T-helper 17 cell (primary cell): ENCODE measurements around the gene MUC12. TPM values are rescaled to one million over a fixed set of nuclear protein-coding genes. Genes with fewer than 3 reads are reported as not detected.
A peak's percentile ranks its signal among the peaks of the same experiment; 100 is the strongest.

Experiments used
- ATAC-seq: fragments of 150-1000 bp; cut with Tn5 transposase; 2 replicates; pipeline ENCODE4 v1.10.0; 2021; ENCODE audit warnings: mild to moderate bottlenecking, moderate library complexity
- DNase-seq, 3 donors: peaks; one replicate each; pipeline versions ENCODE4 v3.0.0 to v3.0.0-alpha.2; 2020 to 2021
- H3K9me3 ChIP-seq: one replicate; pipeline ENCODE4 v1.7.0; 2013; ENCODE audit warnings: low read length, mild to moderate bottlenecking; ENCODE audit not compliant: control insufficient read depth, poor library complexity, severe bottlenecking
- H3K27ac Mint-ChIP-seq: one replicate; pipeline ENCODE4 v1.8.0; 2022; ENCODE audit warnings: mild to moderate bottlenecking, moderate library complexity, mixed read lengths
- H3K27me3 Mint-ChIP-seq: one replicate; pipeline ENCODE4 v1.8.0; 2022; ENCODE audit warnings: mixed read lengths
- H3K36me3 Mint-ChIP-seq: one replicate; pipeline ENCODE4 v1.8.0; 2022; ENCODE audit warnings: low read depth, mixed read lengths
- H3K4me1 Mint-ChIP-seq: one replicate; pipeline ENCODE4 v1.8.0; 2022; ENCODE audit warnings: mild to moderate bottlenecking, mixed read lengths
- H3K4me3 Mint-ChIP-seq: one replicate; pipeline ENCODE4 v1.8.0; 2022; ENCODE audit warnings: mild to moderate bottlenecking, moderate library complexity, mixed read lengths
- total RNA-seq, 4 donors: library from RNA in 2 of 4; stranded (reverse) in 2 of 4; gene quantifications; one replicate each; pipeline ENCODE4 v1.2.3 and lab custom pipeline; 2022 to 2026

The MUC12 gene
- total RNA-seq, 2 donors from 2014 or later = 1.1 TPM; not detected in 1

- Mint-ChIP-seq H3K4me1 (peaks cover 2% of the 10 kb centered on the region), H3K4me3 (no peak overlapping the region), H3K27me3 (peaks cover 42% of the 10 kb centered on the region), H3K36me3 (peaks cover 2% of the 10 kb centered on the region), H3K27ac (no peak overlapping the region)
- ATAC-seq = no peak
- DNase-seq = no peak
- H3K9me3 ChIP-seq = no peaks in the 10 kb centered on the region
Measured at GRCh38 chr7:100946766-100947365, 22.5 kb upstream of the MUC12 start.

- Mint-ChIP-seq H3K27me3 (peaks cover 34% of the 10 kb centered on the region), H3K36me3 (peaks cover 2% of the 10 kb centered on the region), H3K27ac (no peak overlapping the region), H3K4me1 (no peaks in the 10 kb centered on the region), H3K4me3 (no peak overlapping the region)
- DNase-seq (no peak), ATAC-seq (no peak)
- H3K9me3 ChIP-seq = no peaks in the 10 kb centered on the region
Measured at GRCh38 chr7:100947792-100948191, 21.6 kb upstream of the MUC12 start.

- no peak for ATAC-seq
- Mint-ChIP-seq H3K36me3 (peaks cover 2% of the 10 kb centered on the region), H3K27me3 (peaks cover 29% of the 10 kb centered on the region), H3K27ac (no peak within 1 kb of the TSS), H3K4me1 (no peaks in the 10 kb centered on the region), H3K4me3 (no peak within 1 kb of the TSS)
- DNase-seq = no peak
- no peaks in the 10 kb centered on the region for H3K9me3 ChIP-seq
Measured at GRCh38 chr7:100949227-100949932, 20.0 kb upstream of the MUC12 start, which contains the start of gene MUC3A. MUC3A (plus strand) TSS chr7:100949534; CDS start chr7:100949625, 91 bp downstream.

GRCh38 chr7:100949933-100950443, 19.4 kb upstream of the MUC12 start:
- H3K27ac Mint-ChIP-seq = no peak overlapping the region

GRCh38 chr7:100951172-100951571, 18.2 kb upstream of the MUC12 start:
- peaks cover 11% of the 10 kb centered on the region for H3K27me3 Mint-ChIP-seq
- H3K36me3 Mint-ChIP-seq = peaks cover under 1% of the 10 kb centered on the region
- no peak overlapping the region for H3K4me3 Mint-ChIP-seq
- H3K9me3 ChIP-seq = no peaks in the 10 kb centered on the region
- no peak for DNase-seq
- H3K27ac Mint-ChIP-seq = no peak overlapping the region
- no peaks in the 10 kb centered on the region for H3K4me1 Mint-ChIP-seq
- no peak for ATAC-seq

More at GRCh38 chr7:100949933-100950443, 19.4 kb upstream of the MUC12 start:
- Mint-ChIP-seq H3K4me1 (no peaks in the 10 kb centered on the region), H3K4me3 (no peak overlapping the region), H3K36me3 (peaks cover 2% of the 10 kb centered on the region), H3K27me3 (peaks cover 23% of the 10 kb centered on the region)
- H3K9me3 ChIP-seq = no peaks in the 10 kb centered on the region
- ATAC-seq (no peak), DNase-seq (no peak)

GRCh38 chr7:100951888-100952560, 17.3 kb upstream of the MUC12 start:
- ATAC-seq (no peak), DNase-seq (no peak)
- no peaks in the 10 kb centered on the region for H3K36me3 Mint-ChIP-seq
- no peak overlapping the region for H3K4me3 Mint-ChIP-seq
- H3K27ac Mint-ChIP-seq = no peak overlapping the region
- H3K4me1 Mint-ChIP-seq = no peaks in the 10 kb centered on the region
- peaks cover 9% of the 10 kb centered on the region for H3K27me3 Mint-ChIP-seq
- no peaks in the 10 kb centered on the region for H3K9me3 ChIP-seq

- ATAC-seq (no peak), DNase-seq (no peak)
- no peak overlapping the region for H3K27ac Mint-ChIP-seq
- no peaks in the 10 kb centered on the region for H3K36me3 Mint-ChIP-seq
- no peaks in the 10 kb centered on the region for H3K9me3 ChIP-seq
- peaks cover 9% of the 10 kb centered on the region for H3K27me3 Mint-ChIP-seq
- H3K4me1 Mint-ChIP-seq = no peaks in the 10 kb centered on the region
- no peak overlapping the region for H3K4me3 Mint-ChIP-seq
Measured at GRCh38 chr7:100952641-100953040, 16.7 kb upstream of the MUC12 start.

- H3K27ac Mint-ChIP-seq = no peak overlapping the region
- H3K27me3 Mint-ChIP-seq = peaks cover 4% of the 10 kb centered on the region
- H3K4me3 Mint-ChIP-seq = no peak overlapping the region
- H3K9me3 ChIP-seq = no peaks in the 10 kb centered on the region
- H3K36me3 Mint-ChIP-seq = no peaks in the 10 kb centered on the region
- H3K4me1 Mint-ChIP-seq = no peaks in the 10 kb centered on the region
- no peak for ATAC-seq
- no peak for DNase-seq
Measured at GRCh38 chr7:100957832-100958421, 11.4 kb upstream of the MUC12 start.

GRCh38 chr7:100959894-100960293, 9.5 kb upstream of the MUC12 start:
- H3K27ac Mint-ChIP-seq = no peak overlapping the region
- H3K36me3 Mint-ChIP-seq = no peaks in the 10 kb centered on the region
- DNase-seq (no peak), ATAC-seq (no peak)
- no peak overlapping the region for H3K4me3 Mint-ChIP-seq
- no peaks in the 10 kb centered on the region for H3K9me3 ChIP-seq
- H3K4me1 Mint-ChIP-seq = no peaks in the 10 kb centered on the region
- H3K27me3 Mint-ChIP-seq = peaks cover 22% of the 10 kb centered on the region

GRCh38 chr7:100962537-100962936, 6.8 kb upstream of the MUC12 start:
- H3K4me1 Mint-ChIP-seq = peaks cover 14% of the 10 kb centered on the region
- peaks cover 3% of the 10 kb centered on the region for H3K9me3 ChIP-seq
- DNase-seq (no peak), ATAC-seq (no peak)
- peaks cover 9% of the 10 kb centered on the region for H3K36me3 Mint-ChIP-seq
- no peak overlapping the region for H3K27ac Mint-ChIP-seq
- H3K4me3 Mint-ChIP-seq = no peak overlapping the region
- H3K27me3 Mint-ChIP-seq = peaks cover 44% of the 10 kb centered on the region

GRCh38 chr7:100963386-100963785, 6.0 kb upstream of the MUC12 start:
- ATAC-seq = no peak
- H3K36me3 Mint-ChIP-seq = peaks cover 11% of the 10 kb centered on the region
- H3K27me3 Mint-ChIP-seq = peaks cover 52% of the 10 kb centered on the region
- no peak overlapping the region for H3K27ac Mint-ChIP-seq
- H3K9me3 ChIP-seq = peaks cover 3% of the 10 kb centered on the region
- DNase-seq = no peak
- peaks cover 17% of the 10 kb centered on the region for H3K4me1 Mint-ChIP-seq
- H3K4me3 Mint-ChIP-seq = no peak overlapping the region

- ATAC-seq (no peak), DNase-seq (no peak)
- Mint-ChIP-seq H3K27me3 (peaks cover 57% of the 10 kb centered on the region), H3K4me1 (peaks cover 17% of the 10 kb centered on the region), H3K36me3 (peaks cover 11% of the 10 kb centered on the region), H3K27ac (no peak overlapping the region), H3K4me3 (no peak overlapping the region)
- peaks cover 3% of the 10 kb centered on the region for H3K9me3 ChIP-seq
Measured at GRCh38 chr7:100963874-100964273, 5.5 kb upstream of the MUC12 start.

GRCh38 chr7:100964630-100965029, 4.7 kb upstream of the MUC12 start:
- ATAC-seq (no peak), DNase-seq (no peak)
- Mint-ChIP-seq H3K27ac (no peak overlapping the region), H3K4me1 (peaks cover 17% of the 10 kb centered on the region), H3K4me3 (peak overlapping the region; percentile 70), H3K27me3 (peaks cover 64% of the 10 kb centered on the region), H3K36me3 (peaks cover 11% of the 10 kb centered on the region)
- peaks cover 3% of the 10 kb centered on the region for H3K9me3 ChIP-seq
